Aorta (tissue), 5 donors: ENCODE results near the gene SEC24C. TPM values are rescaled to one million over a fixed set of nuclear protein-coding genes. Genes with fewer than 3 reads are reported as not detected.
"Not testable (repeated sequence)": the region's sequence is repeated elsewhere in the genome, so short reads cannot be mapped to it uniquely, and the experiment has no call there.

Source experiments
- ATAC-seq: fragments of 200-7000 bp; cut with Tn5 transposase; one replicate; pipeline ENCODE4 v1.9.1; 2022; ENCODE audit warnings: moderate library complexity; ENCODE audit not compliant: low FRiP score
- DNase-seq, 2 donors: peaks; one replicate each; pipeline ENCODE4 v3.0.0-alpha.2; 2020
- H3K27ac ChIP-seq, 2 donors: one replicate each; pipeline ENCODE4 v1.5.1; 2013; ENCODE audit warnings: low read length in 2 of 2, mild to moderate bottlenecking in 2 of 2, moderate library complexity in 2 of 2, control low read depth in 1 of 2, inconsistent platforms in 1 of 2, low read depth in 1 of 2
- H3K27me3 ChIP-seq, 2 donors: one replicate each; pipeline ENCODE4 v1.6.1; 2013; ENCODE audit warnings: control low read depth in 1 of 2, low read length in 1 of 2, mild to moderate bottlenecking in 1 of 2, moderate library complexity in 1 of 2; ENCODE audit not compliant: insufficient read depth in 2 of 2, control insufficient read depth in 1 of 2
- H3K36me3 ChIP-seq, 2 donors: one replicate each; pipeline ENCODE4 v1.6.1; 2013; ENCODE audit warnings: control low read depth in 1 of 2, low read length in 1 of 2, mild to moderate bottlenecking in 1 of 2; ENCODE audit not compliant: insufficient read depth in 2 of 2, control insufficient read depth in 1 of 2
- H3K4me1 ChIP-seq, 2 donors: one replicate each; pipeline ENCODE4 v1.6.1; 2013; ENCODE audit warnings: low read length in 2 of 2, control low read depth in 1 of 2, mild to moderate bottlenecking in 1 of 2, moderate library complexity in 1 of 2; ENCODE audit not compliant: insufficient read depth in 2 of 2, control insufficient read depth in 1 of 2
- H3K4me3 ChIP-seq, 2 donors: one replicate each; pipeline ENCODE4 v1.5.1; 2013; ENCODE audit warnings: low read length in 2 of 2, control low read depth in 1 of 2, mild to moderate bottlenecking in 1 of 2
- H3K9me3 ChIP-seq: one replicate; pipeline ENCODE4 v1.6.1; 2013; ENCODE audit warnings: mild to moderate bottlenecking, low read length; ENCODE audit not compliant: control insufficient read depth
- WGBS, 2 donors: extraction: QIAGEN DNeasy Blood & Tissue Kit; methylation state at CpG; one replicate each; pipeline ENCODE4 v1.1.7; 2013; 5-methylcytosine and 5-hydroxymethylcytosine counted together
- intact Hi-C, 2 donors: fragments of 100-400 bp; cut with DNase I; formaldehyde crosslinking; loops; one replicate each; pipeline versions ENCODE4 v1.14.2 to v1.15.0; 2022
- polyA plus RNA-seq, 2 donors: library from polyadenylated mRNA; stranded (reverse); fragments of 200-250 nt; gene quantifications; one replicate each; pipeline ENCODE4 v1.2.3, GENCODE V29; 2013
- total RNA-seq, 2 donors: library from RNA; stranded (reverse); fragmentation: NEBNext Ultra II Directional; extraction: Animal tissue kit (Norgen Biotek cat#: 25700); gene quantifications; one replicate each; pipeline ENCODE4 v1.2.1, GENCODE V29; 2021
- donor health status: healthy with polysubstance abuse.
- donor health status: Bipolar disorder and iron deficiency.
- donor health status: DM: no; HTN: no; CAD: no.
- donor health status: DM: no; HTN: no; CAD: no.
- donor health status: DM: yes; HTN: yes; CAD: no.

SEC24C gene
- total and polyA plus RNA-seq, 4 donors = 13.5 to 69.3 (median 55.4) TPM

- Histone ChIP-seq H3K36me3 (peaks cover 0 to 22% of the 10 kb centered on the region in 2 donors), H3K9me3 (no peaks in the 10 kb centered on the region), H3K27ac (no peak overlapping the region), H3K27me3 (no peaks in the 10 kb centered on the region), H3K4me1 (no peaks in the 10 kb centered on the region), H3K4me3 (no peak overlapping the region)
- DNase-seq (peak in 1 of 2 donors; percentile 32), ATAC-seq (no peak)
- WGBS, 2 donors = 83 to 87% methylated on average over 10 of the region's 10 CpGs
- intact Hi-C loops = no loop called here
Measured at GRCh38 chr10:73789659-73790055, 45.5 kb downstream of the SEC24C start.

GRCh38 chr10:73790886-73791625, 46.9 kb downstream of the SEC24C start:
- DNase-seq (peak in 1 of 2 donors; percentile 34), ATAC-seq (no peak)
- intact Hi-C loops = no loop called here
- Histone ChIP-seq H3K9me3 (no peaks in the 10 kb centered on the region), H3K36me3 (peaks cover 0 to 22% of the 10 kb centered on the region in 2 donors), H3K4me3 (no peak overlapping the region), H3K4me1 (no peaks in the 10 kb centered on the region), H3K27me3 (no peaks in the 10 kb centered on the region), H3K27ac (no peak overlapping the region)
- 86 to 87% methylated on average over 22 of the region's 22 CpGs for WGBS, 2 donors

- H3K4me3 ChIP-seq = no peak overlapping the region
- no peak for ATAC-seq
- 92 to 94% methylated on average over 26 of the region's 26 CpGs for WGBS, 2 donors
- DNase-seq = peak in 1 of 2 donors; percentile 43
- intact Hi-C loops = no loop called here
- no peaks in the 10 kb centered on the region for H3K9me3 ChIP-seq
- peaks cover 0 to 27% of the 10 kb centered on the region in 2 donors for H3K36me3 ChIP-seq
- H3K27me3 ChIP-seq = no peaks in the 10 kb centered on the region
- no peaks in the 10 kb centered on the region for H3K4me1 ChIP-seq
- no peak overlapping the region for H3K27ac ChIP-seq
Measured at GRCh38 chr10:73791871-73792400, 47.8 kb downstream of the SEC24C start.

- Histone ChIP-seq H3K9me3 (no peaks in the 10 kb centered on the region), H3K4me1 (no peaks in the 10 kb centered on the region), H3K27me3 (no peaks in the 10 kb centered on the region), H3K36me3 (peaks cover 0 to 29% of the 10 kb centered on the region in 2 donors), H3K4me3 (no peak overlapping the region), H3K27ac (no peak overlapping the region)
- 89 to 93% methylated on average over 5 of the region's 5 CpGs for WGBS, 2 donors
- intact Hi-C loops = no loop called here
- no peak for ATAC-seq
- DNase-seq = peak; percentile 37 to 62
Measured at GRCh38 chr10:73793456-73793855, 49.3 kb downstream of the SEC24C start.

- peak; percentile 32 to 51 for DNase-seq
- peaks cover 0 to 27% of the 10 kb centered on the region in 2 donors for H3K36me3 ChIP-seq
- 90 to 92% methylated on average over 10 of the region's 10 CpGs for WGBS, 2 donors
- intact Hi-C loops, H3K27me3 ChIP-seq, H3K4me3 ChIP-seq, ATAC-seq, H3K9me3 ChIP-seq, H3K27ac ChIP-seq, H3K4me1 ChIP-seq: not testable (repeated sequence)
Measured at GRCh38 chr10:73795491-73795890, 51.3 kb downstream of the SEC24C start.

GRCh38 chr10:73796035-73796434, 51.9 kb downstream of the SEC24C start:
- H3K27me3 ChIP-seq, H3K9me3 ChIP-seq, H3K4me1 ChIP-seq, ATAC-seq, H3K4me3 ChIP-seq, H3K27ac ChIP-seq, intact Hi-C loops: not testable (repeated sequence)
- peaks cover 0 to 25% of the 10 kb centered on the region in 2 donors for H3K36me3 ChIP-seq
- 95 to 96% methylated on average over 8 of the region's 8 CpGs for WGBS, 2 donors
- peak; percentile 28 to 33 for DNase-seq

- Histone ChIP-seq H3K9me3 (no peaks in the 10 kb centered on the region), H3K4me1 (no peaks in the 10 kb centered on the region), H3K27me3 (no peaks in the 10 kb centered on the region), H3K4me3 (no peak overlapping the region), H3K36me3 (peaks cover 0 to 25% of the 10 kb centered on the region in 2 donors), H3K27ac (no peak overlapping the region)
- DNase-seq (peak; percentile 25 to 48), ATAC-seq (no peak)
- intact Hi-C loops = no loop called here
- WGBS, 2 donors = 68 to 79% methylated on average over 5 of the region's 5 CpGs
Measured at GRCh38 chr10:73796766-73797165, 52.6 kb downstream of the SEC24C start.

GRCh38 chr10:73797324-73798025, 53.3 kb downstream of the SEC24C start:
- peak; percentile 45 to 66 for DNase-seq
- WGBS, 2 donors = 84 to 85% methylated on average over 19 of the region's 19 CpGs
- intact Hi-C loops = no loop called here
- Histone ChIP-seq H3K36me3 (peaks cover 0 to 22% of the 10 kb centered on the region in 2 donors), H3K4me3 (no peak overlapping the region), H3K27ac (no peak overlapping the region), H3K9me3 (no peaks in the 10 kb centered on the region), H3K4me1 (no peaks in the 10 kb centered on the region), H3K27me3 (no peaks in the 10 kb centered on the region)
- ATAC-seq = no peak
